Measurements from ENCODE around the gene RGMB. TPM values are rescaled to one million over a fixed set of nuclear protein-coding genes. Genes with fewer than 3 reads are reported as not detected.

RGMB gene
- total RNA-seq, 1 experiment from 2014 or later = 3.1 TPM

DNA sequence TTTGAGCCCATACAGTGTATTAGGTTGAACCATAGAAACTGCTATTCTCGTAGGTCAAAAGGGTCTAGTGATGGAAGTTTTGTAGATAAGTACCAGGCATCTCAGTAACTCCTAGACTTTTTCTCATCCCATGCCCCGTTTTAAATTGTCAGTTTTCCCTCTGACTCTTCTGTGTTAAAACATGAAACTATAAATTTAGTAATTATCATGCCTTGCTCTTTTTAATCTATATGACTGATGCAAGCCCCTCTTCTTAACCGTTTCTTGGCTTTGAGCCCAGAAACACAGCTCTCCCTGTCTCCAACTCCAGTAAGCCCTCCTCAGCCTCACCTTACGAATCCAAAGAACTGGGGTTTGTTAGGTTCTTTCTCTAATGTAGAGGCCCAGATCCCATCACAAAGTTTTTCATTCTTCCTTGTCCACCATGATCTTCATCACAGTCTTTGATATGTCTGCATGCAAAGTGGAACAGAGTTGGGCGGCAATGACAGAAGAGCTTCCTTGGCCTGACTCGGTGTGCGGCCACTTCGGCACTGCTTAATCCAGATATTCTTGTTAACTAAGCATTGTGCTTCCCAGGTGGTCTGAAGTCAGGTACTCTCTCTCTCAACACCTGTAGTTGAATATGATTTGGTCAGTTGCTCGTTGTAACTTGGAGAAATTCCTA lies 21.1 kb downstream of the RGMB start:
- Histone ChIP-seq H3K36me3 (ENCODE audit: insufficient read depth, low read length) (no peaks in the 10 kb centered on the region), H3K27me3 (ENCODE audit: low read length) (no peaks in the 10 kb centered on the region), H3K4me3 (ENCODE audit: low read length) (no peak overlapping the region), H3K9ac (ENCODE audit: low read length) (no peak overlapping the region), H4K20me1 (ENCODE audit: insufficient read depth, low read depth, low read length) (no peaks in the 10 kb centered on the region), H2AFZ (ENCODE audit: low read length) (no peak overlapping the region), H3K4me1 (ENCODE audit: low read length) (no peaks in the 10 kb centered on the region), H3K9me2 (replicated peaks; ENCODE audit: insufficient read depth, low read length) (no peaks in the 10 kb centered on the region), H3K9me3 (ENCODE audit: low read length) (no peaks in the 10 kb centered on the region), H3K79me2 (ENCODE audit: low read length) (no peaks in the 10 kb centered on the region), H3K4me2 (ENCODE audit: low read depth, low read length, poor library complexity, severe bottlenecking) (no peak overlapping the region), H3K27ac (ENCODE audit: low read length) (no peak overlapping the region)
- no peak for DNase-seq

DNA sequence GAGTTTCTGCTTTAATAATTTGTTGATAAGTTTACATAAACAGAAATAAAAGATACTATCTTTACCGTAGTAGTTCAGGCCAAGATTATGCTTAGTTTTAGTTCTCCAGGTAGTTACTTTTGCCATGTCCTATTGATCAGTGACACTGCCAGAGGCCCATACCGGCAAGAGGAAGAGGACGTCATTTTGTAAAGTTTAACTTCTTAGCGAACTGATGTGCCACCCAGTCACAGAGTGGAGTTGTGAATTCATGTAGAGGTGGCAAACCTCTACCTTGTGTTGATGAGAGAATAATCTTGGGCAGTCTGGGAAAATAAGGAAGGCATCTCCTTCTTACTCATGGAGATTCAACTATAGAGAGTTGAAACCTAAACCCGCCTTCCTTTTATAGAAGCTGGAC lies 21.8 kb downstream of the RGMB start:
- H3K27me3 ChIP-seq (ENCODE audit: low read length) = no peaks in the 10 kb centered on the region
- H2AFZ ChIP-seq (ENCODE audit: low read length) = no peak overlapping the region
- H3K4me1 ChIP-seq (ENCODE audit: low read length) = no peaks in the 10 kb centered on the region
- H3K9ac ChIP-seq (ENCODE audit: low read length) = no peak overlapping the region
- no peak for DNase-seq
- no peaks in the 10 kb centered on the region for H3K9me2 ChIP-seq (replicated peaks; ENCODE audit: insufficient read depth, low read length)
- no peaks in the 10 kb centered on the region for H3K79me2 ChIP-seq (ENCODE audit: low read length)
- H3K4me2 ChIP-seq (ENCODE audit: low read depth, low read length, poor library complexity, severe bottlenecking) = no peak overlapping the region
- no peaks in the 10 kb centered on the region for H3K9me3 ChIP-seq (ENCODE audit: low read length)
- H4K20me1 ChIP-seq (ENCODE audit: insufficient read depth, low read depth, low read length) = no peaks in the 10 kb centered on the region
- no peak overlapping the region for H3K27ac ChIP-seq (ENCODE audit: low read length)
- H3K4me3 ChIP-seq (ENCODE audit: low read length) = no peak overlapping the region
- no peaks in the 10 kb centered on the region for H3K36me3 ChIP-seq (ENCODE audit: insufficient read depth, low read length)

DNA sequence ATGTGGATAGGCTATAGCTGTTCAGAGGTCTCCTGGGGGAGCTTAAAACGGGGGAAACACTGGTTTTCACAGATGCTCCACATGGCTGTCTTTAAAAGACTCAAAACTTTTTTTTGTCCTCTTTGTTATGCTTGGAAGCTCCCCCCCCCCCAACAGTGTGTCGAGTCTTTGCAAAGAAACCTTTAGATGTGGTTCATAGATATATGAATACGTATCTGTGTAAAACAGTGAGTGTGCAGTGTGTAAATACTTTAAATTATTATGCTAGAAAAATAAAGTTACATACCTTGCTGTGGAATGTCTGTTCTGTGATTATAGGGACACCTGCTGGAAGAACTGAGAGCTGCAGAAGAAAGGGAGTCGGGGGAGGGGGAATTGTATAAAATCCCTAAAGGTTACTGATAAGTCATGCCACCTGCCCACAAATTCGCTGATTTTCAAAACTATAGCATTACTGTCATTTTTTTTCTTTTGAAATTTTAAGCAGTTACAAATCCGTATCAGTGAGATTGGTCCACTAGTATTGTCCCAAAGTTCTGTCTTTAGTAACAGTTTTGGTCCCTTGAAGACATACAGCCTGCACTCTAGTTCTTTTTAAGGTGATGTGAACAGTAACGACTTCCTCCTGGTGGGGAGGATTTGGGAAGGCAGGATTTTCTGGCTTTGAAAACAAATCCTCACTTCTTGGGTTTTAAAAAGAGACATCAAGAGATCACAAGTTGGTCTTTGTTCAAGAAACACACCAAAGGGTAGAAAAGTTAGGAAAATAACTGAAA lies 22.9 kb downstream of the RGMB start:
- Histone ChIP-seq H3K4me1 (ENCODE audit: low read length) (no peaks in the 10 kb centered on the region), H2AFZ (ENCODE audit: low read length) (no peak overlapping the region), H4K20me1 (ENCODE audit: insufficient read depth, low read depth, low read length) (no peaks in the 10 kb centered on the region), H3K36me3 (ENCODE audit: insufficient read depth, low read length) (no peaks in the 10 kb centered on the region), H3K27ac (ENCODE audit: low read length) (no peak overlapping the region), H3K4me2 (ENCODE audit: low read depth, low read length, poor library complexity, severe bottlenecking) (no peak overlapping the region), H3K9ac (ENCODE audit: low read length) (no peak overlapping the region), H3K27me3 (ENCODE audit: low read length) (no peaks in the 10 kb centered on the region), H3K79me2 (ENCODE audit: low read length) (no peaks in the 10 kb centered on the region), H3K4me3 (ENCODE audit: low read length) (no peak overlapping the region), H3K9me2 (replicated peaks; ENCODE audit: insufficient read depth, low read length) (no peaks in the 10 kb centered on the region), H3K9me3 (ENCODE audit: low read length) (no peaks in the 10 kb centered on the region)
- peak; percentile 76 for DNase-seq

DNA sequence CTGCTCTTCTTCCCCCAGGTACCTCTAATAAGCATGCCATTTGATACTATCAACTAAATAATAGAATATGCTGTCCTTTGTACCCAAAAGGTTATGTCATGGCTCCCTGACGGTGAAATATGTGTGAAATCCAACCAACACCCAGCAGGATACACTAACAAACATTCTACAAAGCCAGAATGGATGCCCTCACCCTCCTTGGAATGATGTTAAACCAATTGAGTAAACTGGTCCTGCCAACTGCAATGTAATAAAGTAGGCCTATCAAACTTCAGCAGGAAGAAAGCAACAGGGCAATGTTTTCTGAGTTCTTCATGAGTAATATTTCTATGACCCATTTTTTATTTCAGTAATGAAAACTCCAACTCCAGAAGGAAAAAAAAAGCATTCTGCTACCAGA lies 24.9 kb downstream of the RGMB start:
- Histone ChIP-seq H3K4me3 (ENCODE audit: low read length) (no peak overlapping the region), H3K36me3 (ENCODE audit: insufficient read depth, low read length) (no peaks in the 10 kb centered on the region), H3K9me2 (replicated peaks; ENCODE audit: insufficient read depth, low read length) (no peaks in the 10 kb centered on the region), H3K9ac (ENCODE audit: low read length) (no peak overlapping the region), H3K79me2 (ENCODE audit: low read length) (no peaks in the 10 kb centered on the region), H4K20me1 (ENCODE audit: insufficient read depth, low read depth, low read length) (no peaks in the 10 kb centered on the region), H3K4me2 (ENCODE audit: low read depth, low read length, poor library complexity, severe bottlenecking) (no peak overlapping the region), H3K27me3 (ENCODE audit: low read length) (no peaks in the 10 kb centered on the region), H3K4me1 (ENCODE audit: low read length) (no peaks in the 10 kb centered on the region), H3K27ac (ENCODE audit: low read length) (no peak overlapping the region), H2AFZ (ENCODE audit: low read length) (no peak overlapping the region), H3K9me3 (ENCODE audit: low read length) (no peaks in the 10 kb centered on the region)
- DNase-seq = no peak

DNA sequence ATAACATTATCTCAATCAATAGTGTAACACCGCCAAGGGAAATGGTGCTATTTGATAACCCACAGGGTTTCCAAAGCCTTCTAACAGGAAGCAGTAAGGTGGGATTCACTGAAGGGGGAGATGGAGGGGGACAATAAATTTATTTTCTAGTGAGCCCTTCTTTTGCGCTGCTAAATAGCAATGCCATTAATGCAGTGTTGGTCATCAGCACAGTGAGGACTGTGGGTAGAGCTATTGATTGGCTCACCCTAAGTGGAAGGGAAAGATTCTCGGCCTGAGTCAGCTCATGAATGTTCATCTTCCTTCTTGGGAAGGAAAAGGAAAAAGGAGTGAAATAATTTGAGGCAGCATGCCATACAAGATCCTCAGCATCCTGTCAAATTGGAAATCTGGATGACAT lies 25.4 kb downstream of the RGMB start:
- DNase-seq = no peak
- H3K4me1 ChIP-seq (ENCODE audit: low read length) = no peaks in the 10 kb centered on the region
- H3K4me3 ChIP-seq (ENCODE audit: low read length) = no peak overlapping the region
- no peaks in the 10 kb centered on the region for H4K20me1 ChIP-seq (ENCODE audit: insufficient read depth, low read depth, low read length)
- H3K27ac ChIP-seq (ENCODE audit: low read length) = no peak overlapping the region
- no peaks in the 10 kb centered on the region for H3K36me3 ChIP-seq (ENCODE audit: insufficient read depth, low read length)
- H3K9ac ChIP-seq (ENCODE audit: low read length) = no peak overlapping the region
- H3K9me2 ChIP-seq (replicated peaks; ENCODE audit: insufficient read depth, low read length) = no peaks in the 10 kb centered on the region
- no peak overlapping the region for H2AFZ ChIP-seq (ENCODE audit: low read length)
- no peaks in the 10 kb centered on the region for H3K9me3 ChIP-seq (ENCODE audit: low read length)
- no peak overlapping the region for H3K4me2 ChIP-seq (ENCODE audit: low read depth, low read length, poor library complexity, severe bottlenecking)
- no peaks in the 10 kb centered on the region for H3K27me3 ChIP-seq (ENCODE audit: low read length)
- no peaks in the 10 kb centered on the region for H3K79me2 ChIP-seq (ENCODE audit: low read length)

GRCh38 chr5:98804066-98804465 lies 30.6 kb downstream of the RGMB start:
- Histone ChIP-seq H3K27ac (ENCODE audit: low read length) (no peak overlapping the region), H3K9me3 (ENCODE audit: low read length) (no peaks in the 10 kb centered on the region), H3K79me2 (ENCODE audit: low read length) (no peaks in the 10 kb centered on the region), H3K4me2 (ENCODE audit: low read depth, low read length, poor library complexity, severe bottlenecking) (no peak overlapping the region), H3K9ac (ENCODE audit: low read length) (no peak overlapping the region), H3K27me3 (ENCODE audit: low read length) (no peaks in the 10 kb centered on the region), H3K4me1 (ENCODE audit: low read length) (no peaks in the 10 kb centered on the region), H3K4me3 (ENCODE audit: low read length) (no peak overlapping the region), H2AFZ (ENCODE audit: low read length) (no peak overlapping the region), H3K9me2 (replicated peaks; ENCODE audit: insufficient read depth, low read length) (no peaks in the 10 kb centered on the region), H3K36me3 (ENCODE audit: insufficient read depth, low read length) (no peaks in the 10 kb centered on the region), H4K20me1 (ENCODE audit: insufficient read depth, low read depth, low read length) (no peaks in the 10 kb centered on the region)
- DNase-seq = no peak

GRCh38 chr5:98805070-98805469 lies 31.6 kb downstream of the RGMB start:
- no peaks in the 10 kb centered on the region for H3K9me2 ChIP-seq (replicated peaks; ENCODE audit: insufficient read depth, low read length)
- H3K79me2 ChIP-seq (ENCODE audit: low read length) = no peaks in the 10 kb centered on the region
- H3K27me3 ChIP-seq (ENCODE audit: low read length) = no peaks in the 10 kb centered on the region
- H3K27ac ChIP-seq (ENCODE audit: low read length) = no peak overlapping the region
- no peaks in the 10 kb centered on the region for H3K4me1 ChIP-seq (ENCODE audit: low read length)
- H4K20me1 ChIP-seq (ENCODE audit: insufficient read depth, low read depth, low read length) = no peaks in the 10 kb centered on the region
- H2AFZ ChIP-seq (ENCODE audit: low read length) = no peak overlapping the region
- no peak overlapping the region for H3K4me2 ChIP-seq (ENCODE audit: low read depth, low read length, poor library complexity, severe bottlenecking)
- no peaks in the 10 kb centered on the region for H3K9me3 ChIP-seq (ENCODE audit: low read length)
- H3K36me3 ChIP-seq (ENCODE audit: insufficient read depth, low read length) = no peaks in the 10 kb centered on the region
- no peak overlapping the region for H3K4me3 ChIP-seq (ENCODE audit: low read length)
- peak; percentile 32 for DNase-seq
- H3K9ac ChIP-seq (ENCODE audit: low read length) = no peak overlapping the region

GRCh38 chr5:98807806-98808205 lies 34.3 kb downstream of the RGMB start:
- Histone ChIP-seq H4K20me1 (ENCODE audit: insufficient read depth, low read depth, low read length) (no peaks in the 10 kb centered on the region), H2AFZ (ENCODE audit: low read length) (no peak overlapping the region), H3K27ac (ENCODE audit: low read length) (no peak overlapping the region), H3K4me1 (ENCODE audit: low read length) (no peaks in the 10 kb centered on the region), H3K4me3 (ENCODE audit: low read length) (no peak overlapping the region), H3K4me2 (ENCODE audit: low read depth, low read length, poor library complexity, severe bottlenecking) (no peak overlapping the region), H3K36me3 (ENCODE audit: insufficient read depth, low read length) (no peaks in the 10 kb centered on the region), H3K9me3 (ENCODE audit: low read length) (no peaks in the 10 kb centered on the region), H3K27me3 (ENCODE audit: low read length) (no peaks in the 10 kb centered on the region), H3K9me2 (replicated peaks; ENCODE audit: insufficient read depth, low read length) (no peaks in the 10 kb centered on the region), H3K9ac (ENCODE audit: low read length) (no peak overlapping the region), H3K79me2 (ENCODE audit: low read length) (no peaks in the 10 kb centered on the region)
- DNase-seq = no peak

All from Karpas-422 (cell line).